ENCODE results near the gene AIG1.

DNA sequence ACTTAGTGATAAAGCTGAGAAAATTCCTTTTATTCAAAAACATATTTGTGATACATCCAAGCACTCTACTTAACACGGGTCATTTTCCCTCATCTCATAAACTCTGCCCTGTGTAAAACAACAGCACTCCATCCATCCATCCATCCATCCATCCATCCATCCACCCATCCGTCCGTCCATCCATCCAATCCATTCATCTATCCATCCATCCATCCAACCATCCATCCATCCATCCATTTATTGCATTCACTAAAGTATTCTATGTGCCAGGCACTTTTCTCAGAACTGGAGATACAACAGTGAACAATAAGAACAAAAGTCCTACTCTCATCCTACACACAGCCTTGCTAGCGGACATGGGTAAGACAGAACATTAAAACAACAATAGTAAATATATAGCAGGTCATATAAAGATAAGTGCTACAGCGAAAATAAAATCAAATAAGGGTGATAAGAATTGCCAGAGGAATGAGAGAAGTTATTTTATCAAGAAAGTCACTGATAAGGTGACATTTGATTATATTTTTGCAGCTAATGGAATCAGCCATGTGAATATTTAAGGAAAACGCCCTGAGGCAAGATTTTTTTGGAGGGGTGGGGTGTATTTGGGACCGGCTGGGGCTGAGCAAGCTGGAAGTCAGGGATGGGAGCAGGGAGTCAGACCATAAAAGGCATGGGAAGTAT, 311.7 kb downstream of the AIG1 start:
- TF ChIP-seq, protein P1, sequence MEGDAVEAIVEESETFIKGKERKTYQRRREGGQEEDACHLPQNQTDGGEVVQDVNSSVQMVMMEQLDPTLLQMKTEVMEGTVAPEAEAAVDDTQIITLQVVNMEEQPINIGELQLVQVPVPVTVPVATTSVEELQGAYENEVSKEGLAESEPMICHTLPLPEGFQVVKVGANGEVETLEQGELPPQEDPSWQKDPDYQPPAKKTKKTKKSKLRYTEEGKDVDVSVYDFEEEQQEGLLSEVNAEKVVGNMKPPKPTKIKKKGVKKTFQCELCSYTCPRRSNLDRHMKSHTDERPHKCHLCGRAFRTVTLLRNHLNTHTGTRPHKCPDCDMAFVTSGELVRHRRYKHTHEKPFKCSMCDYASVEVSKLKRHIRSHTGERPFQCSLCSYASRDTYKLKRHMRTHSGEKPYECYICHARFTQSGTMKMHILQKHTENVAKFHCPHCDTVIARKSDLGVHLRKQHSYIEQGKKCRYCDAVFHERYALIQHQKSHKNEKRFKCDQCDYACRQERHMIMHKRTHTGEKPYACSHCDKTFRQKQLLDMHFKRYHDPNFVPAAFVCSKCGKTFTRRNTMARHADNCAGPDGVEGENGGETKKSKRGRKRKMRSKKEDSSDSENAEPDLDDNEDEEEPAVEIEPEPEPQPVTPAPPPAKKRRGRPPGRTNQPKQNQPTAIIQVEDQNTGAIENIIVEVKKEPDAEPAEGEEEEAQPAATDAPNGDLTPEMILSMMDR (IDR thresholded peaks at IDR 0.05; ENCODE audit: low read length), result no peak
- no peak for TF ChIP-seq EZH2 (optimal IDR thresholded peaks at IDR 0.05; ENCODE audit: low read depth, low read length)
- TF ChIP-seq EZH2phosphoT487 (IDR thresholded peaks at IDR 0.05; ENCODE audit: low read length), result no peak

All from MM.1S (cell line).